PC-9 (cell line): ENCODE measurements around the gene PPP1R9A.

ENCODE experiments used
- EZH2 ChIP-seq: fragments of 200-600 bp; sonication (generic); IDR thresholded peaks from 2 replicates; pipeline ENCODE4 v1.8.0; 2017; ENCODE audit warnings: antibody characterized with exemption, low read depth
- TF ChIP-seq, protein P1 (sequence below): fragments of 200-600 bp; sonication (generic); conservative IDR thresholded peaks from 2 replicates; pipeline ENCODE4 v1.6.1; 2017; ENCODE audit warnings: mixed run types, antibody characterized with exemption, mild to moderate bottlenecking, moderate library complexity

GRCh38 chr7:95251966-95252365 is 344.6 kb downstream of the PPP1R9A start:
- TF ChIP-seq, protein P1, sequence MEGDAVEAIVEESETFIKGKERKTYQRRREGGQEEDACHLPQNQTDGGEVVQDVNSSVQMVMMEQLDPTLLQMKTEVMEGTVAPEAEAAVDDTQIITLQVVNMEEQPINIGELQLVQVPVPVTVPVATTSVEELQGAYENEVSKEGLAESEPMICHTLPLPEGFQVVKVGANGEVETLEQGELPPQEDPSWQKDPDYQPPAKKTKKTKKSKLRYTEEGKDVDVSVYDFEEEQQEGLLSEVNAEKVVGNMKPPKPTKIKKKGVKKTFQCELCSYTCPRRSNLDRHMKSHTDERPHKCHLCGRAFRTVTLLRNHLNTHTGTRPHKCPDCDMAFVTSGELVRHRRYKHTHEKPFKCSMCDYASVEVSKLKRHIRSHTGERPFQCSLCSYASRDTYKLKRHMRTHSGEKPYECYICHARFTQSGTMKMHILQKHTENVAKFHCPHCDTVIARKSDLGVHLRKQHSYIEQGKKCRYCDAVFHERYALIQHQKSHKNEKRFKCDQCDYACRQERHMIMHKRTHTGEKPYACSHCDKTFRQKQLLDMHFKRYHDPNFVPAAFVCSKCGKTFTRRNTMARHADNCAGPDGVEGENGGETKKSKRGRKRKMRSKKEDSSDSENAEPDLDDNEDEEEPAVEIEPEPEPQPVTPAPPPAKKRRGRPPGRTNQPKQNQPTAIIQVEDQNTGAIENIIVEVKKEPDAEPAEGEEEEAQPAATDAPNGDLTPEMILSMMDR: no peak
- TF ChIP-seq EZH2: no peak
